Measurements from ENCODE around the gene EPN2. TPM values are rescaled to one million over a fixed set of nuclear protein-coding genes. Genes with fewer than 3 reads are reported as not detected.

Gene EPN2
- total RNA-seq, 2 experiments from 2014 or later = 11.9 to 12.3 TPM

DNA sequence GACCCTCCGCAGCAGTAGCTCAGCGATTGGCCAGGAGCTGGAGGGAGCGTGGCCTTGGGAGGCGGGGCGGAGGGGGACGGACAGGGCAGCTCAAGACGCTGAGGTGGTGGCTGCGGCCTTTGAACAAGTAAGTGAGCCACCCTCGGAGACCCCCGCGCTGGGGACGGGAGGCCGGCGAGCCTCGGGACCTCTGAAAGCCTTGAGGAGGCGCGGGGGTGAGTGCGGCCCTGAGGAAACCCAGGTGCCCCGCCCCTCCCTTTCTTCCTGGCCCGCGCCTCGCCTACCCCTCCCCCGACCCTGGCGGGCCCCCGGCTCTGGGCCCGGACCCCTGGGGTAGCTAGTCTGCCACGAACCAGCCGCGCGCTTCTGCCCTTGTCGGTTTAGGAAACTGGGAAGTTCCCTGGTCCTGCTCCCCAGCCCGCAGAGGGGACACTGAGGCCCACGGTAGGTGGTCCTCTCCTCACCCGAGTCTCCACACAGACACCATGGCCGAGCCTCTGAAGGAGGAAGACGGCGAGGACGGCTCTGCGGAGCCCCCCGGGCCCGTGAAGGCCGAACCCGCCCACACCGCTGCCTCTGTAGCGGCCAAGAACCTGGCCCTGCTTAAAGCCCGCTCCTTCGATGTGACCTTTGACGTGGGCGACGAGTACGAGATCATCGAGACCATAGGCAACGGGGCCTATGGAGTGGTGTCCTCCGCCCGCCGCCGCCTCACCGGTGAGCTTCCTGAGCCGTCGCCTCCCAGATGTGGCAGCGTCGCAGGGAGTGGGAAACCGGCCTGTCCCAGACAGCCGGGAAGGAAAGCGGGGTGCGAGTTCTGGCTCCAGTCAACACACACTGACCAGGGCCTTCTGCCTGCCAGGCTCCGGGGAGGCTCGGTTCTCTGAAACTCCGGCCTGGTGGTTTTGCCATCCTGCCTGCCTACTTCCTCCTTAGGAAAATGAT is 141.5 kb downstream of the EPN2 start, which contains the start of gene MAPK7:
Gene MAPK7 (plus strand): TSS at position 83 of the 945 bp plus-strand sequence. CDS start 403 bp downstream, at position 486.
- Mint-ChIP-seq H3K4me3 (peak within 1 kb of the TSS; percentile 100), H3K9me3 (no peaks in the 10 kb centered on the region), H3K27ac (peak within 1 kb of the TSS; percentile 90), H3K36me3 (ENCODE audit: low read depth) (peaks cover 44% of the 10 kb centered on the region), H3K4me1 (ENCODE audit: low read depth) (peaks cover 11% of the 10 kb centered on the region), H3K27me3 (no peaks in the 10 kb centered on the region)
- DNase-seq (no peak), ATAC-seq (ENCODE audit: poor library complexity) (peak; percentile 9)
- no peaks in the 10 kb centered on the region for H3K27me3 ChIP-seq (ENCODE audit: control insufficient read depth in 1 of 2, insufficient read depth in 2 of 2, low read length in 2 of 2)
- H3K9me3 ChIP-seq (ENCODE audit: control insufficient read depth in 1 of 2, insufficient read depth in 1 of 2, low read length in 2 of 2) = peaks cover 0 to 5% of the 10 kb centered on the region in 2 experiments
- ChIA-PET CTCF (interaction anchor here (0.8 to 1.9 kb wide), 3 partner anchors 16 to 68 kb away, joined by 5 to 62 read pairs (median 5); partner anchors contain the start of gene B9D1), POLR2A (interaction anchor here (1.3 to 2.5 kb wide), 11 partner anchors 10 to 1194 kb away, joined by 5 to 58 read pairs (median 15); partner anchors contain the start of genes AKAP10, ALDH3A2, ALKBH5 and B9D1)
- peak within 1 kb of the TSS; percentile 75 to 93 for H3K27ac ChIP-seq (ENCODE audit: low read depth in 1 of 2, low read length in 2 of 2)
- intact Hi-C loops (cut with DNase I, micrococcal nuclease) = loop anchor here (1.0 to 5.0 kb wide), 6 partner anchors 16 to 394 kb away; partner anchors contain the start of genes ALDH3A2 (in 1 of the 2) and B9D1 (in 1 of the 2)
- H3K4me1 ChIP-seq (ENCODE audit: insufficient read depth, low read length) = peaks cover 27% of the 10 kb centered on the region
- H3K4me3 ChIP-seq (ENCODE audit: low read length) = peak within 1 kb of the TSS; percentile 100
- TF ChIP-seq, protein P1, sequence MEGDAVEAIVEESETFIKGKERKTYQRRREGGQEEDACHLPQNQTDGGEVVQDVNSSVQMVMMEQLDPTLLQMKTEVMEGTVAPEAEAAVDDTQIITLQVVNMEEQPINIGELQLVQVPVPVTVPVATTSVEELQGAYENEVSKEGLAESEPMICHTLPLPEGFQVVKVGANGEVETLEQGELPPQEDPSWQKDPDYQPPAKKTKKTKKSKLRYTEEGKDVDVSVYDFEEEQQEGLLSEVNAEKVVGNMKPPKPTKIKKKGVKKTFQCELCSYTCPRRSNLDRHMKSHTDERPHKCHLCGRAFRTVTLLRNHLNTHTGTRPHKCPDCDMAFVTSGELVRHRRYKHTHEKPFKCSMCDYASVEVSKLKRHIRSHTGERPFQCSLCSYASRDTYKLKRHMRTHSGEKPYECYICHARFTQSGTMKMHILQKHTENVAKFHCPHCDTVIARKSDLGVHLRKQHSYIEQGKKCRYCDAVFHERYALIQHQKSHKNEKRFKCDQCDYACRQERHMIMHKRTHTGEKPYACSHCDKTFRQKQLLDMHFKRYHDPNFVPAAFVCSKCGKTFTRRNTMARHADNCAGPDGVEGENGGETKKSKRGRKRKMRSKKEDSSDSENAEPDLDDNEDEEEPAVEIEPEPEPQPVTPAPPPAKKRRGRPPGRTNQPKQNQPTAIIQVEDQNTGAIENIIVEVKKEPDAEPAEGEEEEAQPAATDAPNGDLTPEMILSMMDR (IDR thresholded peaks at IDR 0.05) = no peak
- H3K36me3 ChIP-seq (ENCODE audit: insufficient read depth, low read length) = peaks cover 26% of the 10 kb centered on the region

DNA sequence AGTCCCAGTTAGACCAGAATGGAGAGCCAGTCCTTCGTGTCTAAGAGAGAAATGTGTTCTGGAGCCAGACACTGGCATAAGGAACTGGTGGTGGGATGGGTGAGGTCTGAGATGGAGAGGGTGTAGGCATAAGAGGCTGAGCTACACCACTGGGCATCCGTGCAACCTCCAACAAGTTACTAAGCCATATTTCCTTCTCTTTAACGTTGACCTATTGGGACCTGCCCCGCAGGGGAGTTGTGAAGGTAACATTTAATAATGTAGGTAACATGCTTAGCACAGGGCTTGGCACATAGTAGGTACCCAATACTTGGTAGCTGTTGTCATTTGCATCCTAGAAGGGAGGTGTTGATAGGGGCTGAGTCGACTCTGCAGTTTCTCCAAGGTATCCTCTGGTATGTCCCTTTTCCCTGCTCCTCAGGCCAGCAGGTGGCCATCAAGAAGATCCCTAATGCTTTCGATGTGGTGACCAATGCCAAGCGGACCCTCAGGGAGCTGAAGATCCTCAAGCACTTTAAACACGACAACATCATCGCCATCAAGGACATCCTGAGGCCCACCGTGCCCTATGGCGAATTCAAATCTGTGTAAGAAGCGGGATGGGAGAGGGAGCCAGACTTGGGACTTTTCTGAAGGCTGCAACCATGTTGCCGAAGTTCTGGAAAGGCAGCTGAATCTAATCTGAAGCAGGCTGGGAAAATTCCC is 142.3 kb downstream of the EPN2 start:
- DNase-seq (peak in 1 of 14 experiments; percentile 10), ATAC-seq (ENCODE audit: poor library complexity) (no peak)
- Histone ChIP-seq H3K4me3 (ENCODE audit: low read length) (peak overlapping the region; percentile 100), H3K36me3 (ENCODE audit: insufficient read depth, low read length) (peaks cover 31% of the 10 kb centered on the region), H3K27me3 (ENCODE audit: control insufficient read depth in 1 of 2, insufficient read depth in 2 of 2, low read length in 2 of 2) (no peaks in the 10 kb centered on the region), H3K9me3 (ENCODE audit: control insufficient read depth in 1 of 2, insufficient read depth in 1 of 2, low read length in 2 of 2) (peaks cover 0 to 5% of the 10 kb centered on the region in 2 experiments), H3K4me1 (ENCODE audit: insufficient read depth, low read length) (peaks cover 27% of the 10 kb centered on the region), H3K27ac (ENCODE audit: low read depth in 1 of 2, low read length in 2 of 2) (no peak overlapping the region)
- intact Hi-C loops (cut with DNase I, micrococcal nuclease) = loop anchor here (5.0 kb wide), 5 partner anchors 68 to 393 kb away; partner anchors contain the start of gene ALDH3A2 (in 1 of the 2)
- no peaks in the 10 kb centered on the region for H3K27me3 Mint-ChIP-seq
- ChIA-PET CTCF (interaction anchor here (1.5 kb wide), 1 partner anchor 17 kb away, joined by 5 read pairs; the partner anchor contains the start of gene B9D1), POLR2A (interaction anchor here (2.5 kb wide), 1 partner anchor 17 kb away, joined by 58 read pairs; the partner anchor contains the start of gene B9D1)
- peaks cover 51% of the 10 kb centered on the region for H3K36me3 Mint-ChIP-seq (ENCODE audit: low read depth)
- peak overlapping the region; percentile 100 for H3K4me3 Mint-ChIP-seq
- H3K27ac Mint-ChIP-seq = peak overlapping the region; percentile 90
- TF ChIP-seq, protein P1 (IDR thresholded peaks at IDR 0.05) = no peak
- H3K4me1 Mint-ChIP-seq (ENCODE audit: low read depth) = peaks cover 11% of the 10 kb centered on the region
- no peaks in the 10 kb centered on the region for H3K9me3 Mint-ChIP-seq
